IMR-90 (cell line): ENCODE measurements around the gene DAB1.

Experiments
- CEBPB ChIP-seq: IDR thresholded peaks from 2 replicates; pipeline ENCODE4 v1.6.1; 2012; ENCODE audit warnings: low read depth, low read length, improper control_type of control experiment
- CTCF ChIP-seq: conservative IDR thresholded peaks from 2 replicates; pipeline ENCODE4 v1.5.1; 2012; ENCODE audit warnings: mild to moderate bottlenecking, low read depth, low read length, improper control_type of control experiment
- ELK1 ChIP-seq: fragments of 150-350 bp; IDR thresholded peaks from 2 replicates; pipeline ENCODE4 v1.6.1; 2016; ENCODE audit warnings: low read depth, mild to moderate bottlenecking, low read length, moderate library complexity, borderline replicate concordance
- FOS ChIP-seq: fragments of 150-350 bp; IDR thresholded peaks from 2 replicates; pipeline ENCODE4 v1.6.1; 2016; ENCODE audit warnings: low read depth, low read length
- MXI1 ChIP-seq: IDR thresholded peaks from 2 replicates; pipeline ENCODE4 v1.6.1; 2012; ENCODE audit warnings: low read depth, mild to moderate bottlenecking, low read length, moderate library complexity, borderline replicate concordance
- POLR2A ChIP-seq: IDR thresholded peaks from 2 replicates; pipeline ENCODE4 v1.6.1; 2012; ENCODE audit warnings: mild to moderate bottlenecking, low read depth, low read length
- RAD21 ChIP-seq: IDR thresholded peaks from 2 replicates; pipeline ENCODE4 v1.6.1; 2012; ENCODE audit warnings: low read length, improper control_type of control experiment
- RFX5 ChIP-seq: IDR thresholded peaks from 2 replicates; pipeline ENCODE4 v1.8.0; 2012; ENCODE audit warnings: low read depth, mild to moderate bottlenecking, low read length, moderate library complexity
- SMC3 ChIP-seq: fragments of 150-350 bp; IDR thresholded peaks from 2 replicates; pipeline ENCODE4 v1.6.1; 2016; ENCODE audit warnings: low read depth, mild to moderate bottlenecking, antibody characterized with exemption, low read length, moderate library complexity
- USF2 ChIP-seq: fragments of 150-350 bp; IDR thresholded peaks from 2 replicates; pipeline ENCODE4 v1.6.1; 2017; ENCODE audit warnings: mild to moderate bottlenecking, antibody characterized with exemption, low read length, low read depth

- TF ChIP-seq CEBPB (no peak), POLR2A (no peak), USF2 (no peak), CTCF (no peak), RAD21 (no peak), MXI1 (no peak), FOS (no peak), SMC3 (no peak), RFX5 (no peak), ELK1 (no peak)
These were observed 201.6 kb downstream of the DAB1 start for GRCh38 chr1:57222307-57222706.
